ENCODE data around the gene XIAP.
A peak's percentile ranks its signal among the peaks of the same experiment; 100 is the strongest.
"Not testable (repeated sequence)": the region's sequence is repeated elsewhere in the genome, so short reads cannot be mapped to it uniquely, and the experiment has no call there.

The XIAP gene

GRCh38 chrX:123859846-123860838 lies at the start of gene XIAP:
Gene XIAP, plus strand, starts transcription at chrX:123860053. Its CDS starts 25,610 bp downstream, at chrX:123885663.
- DNase-seq, result peak; percentile 73

DNA sequence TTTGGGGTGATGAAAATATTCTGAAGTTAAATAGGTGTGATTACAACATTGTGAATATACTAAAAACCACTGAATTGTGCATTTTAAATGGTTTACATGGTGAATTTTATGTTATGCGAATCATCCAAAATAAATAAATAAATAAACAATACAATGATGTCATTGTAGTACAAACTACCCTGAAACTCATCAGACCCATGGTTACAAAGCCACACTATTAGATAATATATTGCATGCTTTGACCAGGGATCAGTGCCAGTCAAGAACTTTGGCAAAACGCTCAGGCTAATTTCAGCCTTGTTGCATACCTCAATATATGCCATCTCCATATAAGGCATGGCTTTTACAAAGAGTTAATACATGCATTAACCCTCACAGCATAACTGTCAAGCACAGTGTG lies 45.5 kb upstream of the XIAP start:
- DNase-seq, result no peak

DNA sequence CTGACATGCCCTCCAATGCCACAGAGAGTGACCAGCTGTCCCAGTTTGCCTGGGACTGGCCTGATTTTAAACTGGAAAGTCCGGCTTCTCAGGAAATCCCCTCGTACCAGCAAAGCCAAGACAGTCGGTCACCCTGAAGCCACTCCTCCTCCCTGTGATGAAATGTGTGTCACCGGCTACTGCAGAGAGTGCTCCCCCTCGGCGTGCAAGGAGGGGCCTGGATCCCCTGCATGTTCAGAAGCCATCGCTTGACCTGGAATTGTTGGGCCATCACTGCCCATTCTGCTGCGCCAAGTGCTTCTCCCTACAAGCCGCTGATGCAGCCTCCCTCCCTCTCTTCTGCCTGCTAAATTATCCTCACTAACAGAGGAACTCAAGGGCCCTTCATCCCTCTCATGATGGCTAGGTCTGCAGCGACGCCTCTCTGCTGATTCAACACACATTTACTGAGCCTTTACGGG lies 44.9 kb upstream of the XIAP start:
- DNase-seq, result peak; percentile 51

DNA sequence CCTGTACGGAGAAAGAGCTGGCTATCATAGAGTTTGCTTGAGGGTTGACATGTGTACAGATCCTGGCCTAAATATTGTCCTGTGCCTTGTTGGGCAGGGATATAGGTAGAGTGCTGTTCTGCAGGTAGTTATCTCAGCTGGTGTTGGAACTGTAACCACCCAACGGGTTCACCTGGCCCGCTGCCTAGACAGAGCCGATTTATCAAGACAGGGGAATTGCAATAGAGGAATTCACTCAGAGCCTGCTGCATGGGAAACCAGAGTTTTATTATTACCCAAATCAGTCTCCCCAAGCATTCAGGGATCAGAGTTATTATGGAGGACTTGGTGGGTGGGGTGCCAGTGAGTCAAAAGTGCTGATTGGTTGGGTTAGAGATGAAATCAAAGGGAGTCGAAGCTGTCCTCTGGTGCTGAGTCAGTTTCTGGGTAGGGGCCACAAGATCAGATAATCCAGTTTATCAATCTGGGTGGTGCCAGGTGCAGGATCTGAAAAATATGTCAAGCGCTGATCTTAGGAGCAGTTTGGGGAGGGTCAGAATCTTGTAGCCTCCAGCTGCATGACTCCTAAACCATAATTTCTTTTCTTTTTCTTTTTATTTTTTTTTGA lies 42.5 kb upstream of the XIAP start:
- DNase-seq, result no peak

GRCh38 chrX:123818243-123818642 lies 41.6 kb upstream of the XIAP start:
- no peak for DNase-seq

- DNase-seq, result no peak
Measured at GRCh38 chrX:123822965-123823364, 36.9 kb upstream of the XIAP start.

GRCh38 chrX:123830309-123830708 lies 29.5 kb upstream of the XIAP start:
- DNase-seq, result peak; percentile 84

DNA sequence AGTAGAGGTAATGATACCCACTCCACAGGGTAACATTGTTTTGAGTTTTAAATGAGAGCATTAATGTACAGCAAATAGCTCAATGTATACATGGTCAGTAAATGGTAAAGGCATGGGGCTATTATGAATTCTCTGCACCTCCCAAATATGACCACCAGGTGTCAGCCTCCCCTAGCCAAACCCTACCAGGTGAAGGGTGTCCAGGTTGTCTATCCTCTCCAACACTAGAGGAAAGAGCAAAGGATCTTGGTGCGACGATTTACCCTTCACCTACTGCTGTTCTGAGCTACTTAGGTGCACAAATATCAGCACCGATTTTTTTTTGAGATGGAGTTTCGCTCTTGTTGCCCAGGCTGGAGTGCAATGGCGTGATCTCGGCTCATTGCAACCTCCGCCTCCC lies 26.5 kb upstream of the XIAP start:
- DNase-seq, result peak; percentile 14

DNA sequence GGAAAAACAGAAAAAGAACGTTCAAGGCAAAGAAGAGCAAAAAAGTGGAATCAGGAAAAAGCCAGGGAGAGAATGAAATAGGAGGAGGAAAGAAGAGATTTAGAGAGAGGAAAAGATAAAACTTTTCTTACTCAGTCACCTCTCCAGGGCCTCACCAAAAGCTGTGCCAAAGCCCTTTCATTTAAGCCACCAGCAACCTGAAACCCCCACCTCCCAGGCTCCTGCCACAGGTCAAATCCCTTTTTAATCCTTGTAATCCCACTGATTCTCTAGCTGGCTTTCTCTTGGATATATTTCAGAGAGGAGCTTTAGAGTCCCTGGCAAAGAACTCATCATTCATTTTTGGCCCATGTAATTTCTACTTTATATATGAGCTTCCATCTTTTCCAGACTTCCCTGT lies 25.7 kb upstream of the XIAP start:
- no peak for DNase-seq

DNA sequence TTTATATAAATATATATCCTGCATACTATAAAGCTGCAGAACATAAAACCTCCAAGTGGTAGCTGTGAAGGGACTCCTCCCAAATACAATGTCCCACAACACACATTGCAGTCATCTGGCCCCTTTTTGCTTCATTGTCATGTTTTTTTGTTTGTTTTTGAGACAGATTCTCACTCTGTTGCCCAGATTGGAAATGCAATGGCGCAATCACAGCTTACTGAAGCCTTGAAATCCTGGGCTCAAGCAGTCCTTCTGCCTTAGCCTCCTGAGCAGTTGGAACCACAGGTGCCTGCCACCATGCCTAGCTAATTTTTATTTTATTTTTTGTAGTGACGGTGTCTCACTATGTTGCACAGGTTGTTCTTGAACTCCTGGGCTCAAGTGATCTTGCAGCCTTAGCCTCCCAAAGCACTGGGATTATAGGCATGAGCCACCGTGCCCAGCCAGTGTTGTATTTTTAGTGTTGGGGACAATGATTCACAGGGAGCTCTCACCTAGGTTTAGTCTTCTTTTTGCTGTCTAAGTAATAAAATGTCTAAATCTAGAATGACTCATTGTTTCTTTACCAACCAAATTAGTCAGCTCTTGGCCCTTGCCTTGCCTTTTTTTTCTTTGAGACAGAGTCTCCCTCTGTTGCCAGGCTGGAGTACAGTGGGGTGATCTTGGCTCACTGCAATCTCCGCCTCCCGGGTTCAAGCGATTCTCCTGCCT lies 24.0 kb upstream of the XIAP start:
- no peak for DNase-seq

DNA sequence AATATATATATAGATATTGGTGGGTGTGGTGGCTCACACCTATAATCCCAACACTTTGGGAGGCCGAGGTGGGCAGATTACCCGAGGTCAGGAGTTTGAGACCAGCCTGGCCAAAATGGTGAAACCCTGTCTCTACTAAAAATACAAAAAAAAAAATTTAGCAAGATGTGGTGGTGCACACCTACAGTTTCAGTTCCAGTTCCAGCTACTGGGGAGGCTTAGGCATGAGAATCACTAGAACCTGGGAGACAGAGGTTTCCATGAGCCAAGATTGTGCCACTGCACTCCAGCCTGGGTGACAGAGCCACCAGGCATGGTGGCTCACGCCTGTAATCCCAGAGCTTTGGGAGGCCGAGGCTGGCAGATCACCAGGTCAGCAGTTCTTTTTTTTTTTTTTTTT lies 14.7 kb upstream of the XIAP start:
- DNase-seq, result not testable (repeated sequence)

DNA sequence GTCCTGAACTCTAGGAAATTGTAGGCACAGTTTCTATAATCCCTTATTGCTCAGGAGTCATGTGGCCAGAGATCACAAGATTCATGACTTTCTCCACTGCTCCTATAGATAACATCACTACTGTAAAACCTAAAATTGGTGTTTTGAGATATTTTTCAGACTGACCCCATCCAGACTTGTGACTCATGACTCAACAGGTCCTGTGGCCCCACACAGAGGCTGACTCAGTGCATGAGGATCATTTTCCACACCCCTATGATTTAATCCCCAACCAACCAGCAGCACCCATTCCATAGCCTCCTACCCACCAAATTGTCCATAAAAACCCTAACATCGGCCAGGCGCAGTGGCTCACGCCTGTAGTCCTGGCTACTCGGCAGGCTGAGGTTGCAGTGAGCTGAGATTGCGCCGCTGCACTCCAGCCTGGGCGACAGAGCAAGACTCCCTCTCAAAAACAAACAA lies 13.2 kb upstream of the XIAP start:
- DNase-seq, result no peak

- no peak for DNase-seq
Measured at GRCh38 chrX:123847056-123847455, 12.8 kb upstream of the XIAP start.

- no peak for DNase-seq
Measured at GRCh38 chrX:123849096-123849495, 10.8 kb upstream of the XIAP start.

DNA sequence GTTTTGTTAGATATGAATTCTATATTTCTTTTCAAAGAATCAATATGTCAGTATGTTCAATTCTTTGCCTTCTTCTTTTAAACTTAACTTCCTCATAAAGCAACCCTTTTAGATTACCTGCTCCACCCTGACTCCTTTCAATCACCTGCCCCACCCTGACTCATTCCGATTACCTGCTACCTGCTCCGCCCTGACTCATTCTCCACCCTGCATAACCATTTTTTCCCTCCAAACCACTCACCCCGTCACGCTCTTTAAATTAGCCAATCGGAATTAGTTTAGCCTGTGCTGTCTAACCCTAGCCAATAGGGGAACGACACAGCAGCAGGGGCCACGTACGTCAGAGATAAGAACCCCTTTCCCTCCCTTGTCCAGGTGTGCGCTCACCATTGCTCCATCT lies 9.9 kb upstream of the XIAP start:
- not testable (repeated sequence) for DNase-seq

- no peak for DNase-seq
Measured at GRCh38 chrX:123851079-123851478, 8.8 kb upstream of the XIAP start.

- DNase-seq, result no peak
Measured at GRCh38 chrX:123854329-123854728, 5.5 kb upstream of the XIAP start.

GRCh38 chrX:123859409-123859845 lies 426 bp upstream of the XIAP start:
- no peak for DNase-seq

DNA sequence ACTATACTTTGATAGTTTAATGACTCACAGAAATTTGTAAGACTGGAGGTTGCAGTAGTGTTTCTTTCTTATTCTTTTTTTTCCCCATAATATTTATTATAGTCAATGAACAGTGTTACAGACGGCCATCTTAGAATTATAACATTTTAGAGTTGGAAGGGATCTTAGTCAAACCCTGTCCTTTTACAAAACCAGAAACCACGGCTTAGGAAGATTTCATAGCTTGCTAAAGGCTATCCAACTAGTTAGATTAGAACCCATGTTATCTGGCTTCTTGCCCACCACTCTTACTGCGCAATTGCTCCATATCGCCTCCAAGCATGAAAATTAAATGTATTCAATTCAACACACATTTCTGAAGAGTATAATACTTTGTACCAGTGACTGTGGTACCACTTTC lies 1.1 kb downstream of the XIAP start:
- peak; percentile 5 for DNase-seq

GRCh38 chrX:123869488-123869887 lies 9.6 kb downstream of the XIAP start:
- no peak for DNase-seq

GRCh38 chrX:123871309-123871708 lies 11.5 kb downstream of the XIAP start:
- no peak for DNase-seq

DNA sequence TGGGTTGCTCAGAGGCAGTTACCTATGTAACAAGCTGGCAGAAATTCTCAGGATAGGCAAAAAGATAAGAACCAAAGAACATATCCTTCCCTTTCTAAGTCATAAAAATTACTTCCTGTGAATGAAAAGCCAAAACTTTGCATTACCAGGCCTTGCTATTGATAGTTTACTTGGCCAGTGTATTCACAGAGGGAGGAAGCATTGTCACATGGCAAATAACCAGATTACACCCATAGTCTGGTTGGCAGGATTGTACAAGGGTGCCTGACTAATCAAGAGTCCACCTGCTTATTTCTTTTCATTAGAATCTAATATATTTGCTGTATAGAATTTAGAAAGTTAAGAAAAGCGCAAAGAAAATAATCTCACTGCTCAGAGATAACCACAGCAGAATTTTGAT lies 14.1 kb downstream of the XIAP start:
- DNase-seq, result no peak

- DNase-seq, result no peak
Measured at GRCh38 chrX:123876177-123876576, 16.3 kb downstream of the XIAP start.
